Adrenal gland (tissue), 5 donors: Measurements from ENCODE around the gene AGTPBP1.

Source experiments
- POLR2A ChIP-seq, 2 donors: fragments of 450-650 bp; IDR thresholded peaks; one replicate each; pipeline ENCODE4 v1.6.1; 2017; ENCODE audit warnings: antibody characterized with exemption in 2 of 2, mild to moderate bottlenecking in 2 of 2, moderate library complexity in 1 of 2
- TF ChIP-seq, protein P1 (sequence below), 6 experiments: fragments of 450-650 bp in 4 of 6; fragments of 200-600 bp in 2 of 6; sonication (generic) in 1 of 6; IDR thresholded peaks; 1 replicate in 5 of 6; 2 replicates in 1 of 6; pipeline versions ENCODE4 v1.5.1 to v1.8.0; 2016 to 2021; ENCODE audit warnings: antibody characterized with exemption in 6 of 6, mild to moderate bottlenecking in 2 of 6, moderate library complexity in 1 of 6
- donor health status: DM: no; HTN: no; CAD: no.

DNA sequence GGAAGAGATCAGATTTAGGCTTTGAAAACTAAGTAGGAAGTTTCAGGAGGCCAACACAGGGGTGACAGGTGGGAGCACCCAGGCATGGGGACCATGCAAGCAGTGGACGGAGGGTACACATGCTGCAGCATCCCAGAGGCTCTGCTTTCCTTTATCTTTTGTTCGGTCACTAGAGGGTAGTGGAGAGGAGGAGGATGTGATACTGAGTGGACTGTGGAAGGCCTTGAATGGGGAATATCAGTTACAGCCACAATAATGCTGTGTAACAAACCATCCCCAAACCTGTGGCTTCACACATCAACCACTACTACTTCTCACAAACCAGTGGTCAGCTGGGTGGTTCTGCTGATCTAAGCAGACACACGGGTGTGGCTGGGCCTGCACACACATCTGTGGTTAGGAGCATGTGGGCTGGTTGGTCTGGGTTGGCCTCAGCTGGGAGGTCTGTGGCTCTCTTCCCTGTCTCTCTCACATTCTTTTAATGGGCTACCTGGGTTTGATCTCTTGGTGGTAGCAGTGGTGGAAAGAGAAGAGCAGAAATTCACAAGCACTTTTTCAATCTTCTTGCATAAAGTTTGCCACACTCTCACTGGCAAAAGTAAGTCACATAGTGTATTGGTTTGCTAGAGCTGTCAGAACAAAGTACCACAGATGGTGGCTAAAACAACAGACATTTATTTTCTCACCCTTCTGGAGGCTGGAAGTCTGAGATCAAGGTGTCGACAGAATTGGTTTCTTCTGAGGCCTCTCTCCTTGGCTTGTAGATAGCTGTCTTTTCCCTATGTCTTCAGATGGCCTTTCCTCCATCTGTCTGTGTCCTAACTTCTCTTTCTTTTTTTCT is 238.7 kb downstream of the AGTPBP1 start:
- TF ChIP-seq, protein P1, sequence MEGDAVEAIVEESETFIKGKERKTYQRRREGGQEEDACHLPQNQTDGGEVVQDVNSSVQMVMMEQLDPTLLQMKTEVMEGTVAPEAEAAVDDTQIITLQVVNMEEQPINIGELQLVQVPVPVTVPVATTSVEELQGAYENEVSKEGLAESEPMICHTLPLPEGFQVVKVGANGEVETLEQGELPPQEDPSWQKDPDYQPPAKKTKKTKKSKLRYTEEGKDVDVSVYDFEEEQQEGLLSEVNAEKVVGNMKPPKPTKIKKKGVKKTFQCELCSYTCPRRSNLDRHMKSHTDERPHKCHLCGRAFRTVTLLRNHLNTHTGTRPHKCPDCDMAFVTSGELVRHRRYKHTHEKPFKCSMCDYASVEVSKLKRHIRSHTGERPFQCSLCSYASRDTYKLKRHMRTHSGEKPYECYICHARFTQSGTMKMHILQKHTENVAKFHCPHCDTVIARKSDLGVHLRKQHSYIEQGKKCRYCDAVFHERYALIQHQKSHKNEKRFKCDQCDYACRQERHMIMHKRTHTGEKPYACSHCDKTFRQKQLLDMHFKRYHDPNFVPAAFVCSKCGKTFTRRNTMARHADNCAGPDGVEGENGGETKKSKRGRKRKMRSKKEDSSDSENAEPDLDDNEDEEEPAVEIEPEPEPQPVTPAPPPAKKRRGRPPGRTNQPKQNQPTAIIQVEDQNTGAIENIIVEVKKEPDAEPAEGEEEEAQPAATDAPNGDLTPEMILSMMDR (IDR thresholded peaks at IDR 0.05), result no peak
- TF ChIP-seq POLR2A (IDR thresholded peaks at IDR 0.05), result no peak
